T-helper 2 cell treated with Interferon-gamma antibody and Interleukin-4, amounts not matched to agents 100 ng/mL and 5 ng/mL, for 36 hours (primary cell): ENCODE measurements around the gene SMIM23. TPM values are rescaled to one million over a fixed set of nuclear protein-coding genes. Genes with fewer than 3 reads are reported as not detected.

Source experiments
- intact Hi-C: fragments of 100-400 bp; cut with micrococcal nuclease; formaldehyde crosslinking; loops from one replicate; pipeline ENCODE4 v1.15.1; 2023
- total RNA-seq: library from RNA; stranded (reverse); gene quantifications from 2 replicates; pipeline ENCODE4 v1.2.3, GENCODE V29; 2022

SMIM23 gene
- not detected in 2 replicates for total RNA-seq

DNA sequence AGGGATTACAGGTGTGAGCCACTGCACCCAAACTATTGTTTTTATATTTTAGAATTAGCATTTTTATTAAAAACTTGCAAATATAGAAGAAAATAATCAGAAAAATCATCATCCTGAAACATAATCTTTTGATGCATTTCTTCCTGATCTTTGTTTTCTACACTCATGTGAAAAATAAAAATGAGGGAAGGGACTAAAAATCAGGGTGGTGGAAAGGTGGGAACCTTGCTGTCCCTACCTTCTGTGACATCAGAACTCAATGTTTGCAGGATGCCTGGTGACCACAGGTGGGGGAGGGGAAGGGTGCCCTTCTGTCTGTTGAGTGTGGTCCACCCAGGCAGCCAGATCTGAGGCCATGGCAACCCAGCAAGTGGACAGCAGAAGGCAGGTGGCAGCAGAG is at the start of gene SMIM23:
SMIM23 (plus strand) TSS at position 301 of the 400 bp plus-strand sequence; CDS start at position 356, 55 bp downstream.
- intact Hi-C loops = no loop called here

DNA sequence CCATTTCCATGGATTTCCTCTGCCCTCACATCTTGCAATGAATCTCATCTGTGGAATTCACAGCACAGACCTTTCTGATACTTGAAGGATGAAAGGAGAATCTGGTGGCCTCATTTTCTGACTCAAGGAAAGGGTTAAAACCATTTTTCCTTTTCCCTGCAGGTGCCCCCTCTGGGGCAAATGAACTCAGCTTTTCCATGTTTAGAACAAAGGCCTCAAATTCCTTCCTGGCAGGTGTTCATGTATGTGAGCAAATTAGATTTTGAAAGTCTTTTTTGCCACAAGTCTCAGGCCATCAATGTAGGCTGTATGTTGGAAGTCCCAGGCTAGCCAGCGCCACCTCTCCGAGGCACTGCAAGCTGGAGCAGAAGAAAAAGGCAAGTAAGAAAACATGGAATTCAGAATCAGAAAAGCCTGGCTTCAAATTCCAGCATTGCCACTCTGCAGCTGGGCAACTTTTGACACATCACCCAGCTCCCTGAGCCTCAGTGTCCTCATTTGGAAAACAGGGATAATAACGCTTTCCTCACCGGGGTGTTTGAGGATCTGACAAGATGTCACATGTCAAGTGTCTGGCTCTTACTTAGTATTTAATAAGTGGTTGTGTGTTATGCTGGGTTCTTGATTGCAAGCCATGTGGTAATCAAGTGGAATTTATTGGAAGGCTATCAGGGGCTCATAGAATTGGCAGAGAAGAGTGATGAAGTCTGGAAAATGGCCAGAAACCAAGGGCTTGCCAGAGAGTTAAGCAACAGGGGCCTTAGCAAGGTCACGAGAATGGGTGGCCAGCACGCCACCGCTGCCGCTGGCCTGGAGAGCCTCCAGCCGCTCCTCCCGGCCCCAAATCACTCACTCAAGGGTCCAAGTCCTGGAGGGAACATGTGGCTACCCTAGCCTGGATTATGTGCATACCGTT is 48.4 kb upstream of the SMIM23 start:
- intact Hi-C loops = no loop called here

DNA sequence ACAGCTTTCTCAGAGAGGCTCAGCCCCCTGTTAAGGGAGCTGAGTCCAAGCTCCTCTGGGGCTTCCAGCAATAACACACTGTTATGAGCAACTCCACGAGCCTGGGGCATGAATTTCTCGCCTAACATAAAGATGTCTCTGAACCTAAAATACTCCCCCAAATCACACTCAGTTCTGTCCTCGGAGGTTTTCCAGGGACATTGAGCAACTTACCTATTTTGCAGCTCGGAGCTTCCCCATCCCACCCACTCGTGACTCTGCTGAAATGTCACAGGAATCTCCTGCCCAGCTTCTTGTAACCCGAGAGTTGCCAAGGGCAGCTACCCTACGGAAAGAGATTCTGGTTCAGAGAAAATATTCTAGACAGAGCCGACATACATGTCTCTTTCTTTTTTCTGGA is 47.1 kb upstream of the SMIM23 start:
- intact Hi-C loops = no loop called here

DNA sequence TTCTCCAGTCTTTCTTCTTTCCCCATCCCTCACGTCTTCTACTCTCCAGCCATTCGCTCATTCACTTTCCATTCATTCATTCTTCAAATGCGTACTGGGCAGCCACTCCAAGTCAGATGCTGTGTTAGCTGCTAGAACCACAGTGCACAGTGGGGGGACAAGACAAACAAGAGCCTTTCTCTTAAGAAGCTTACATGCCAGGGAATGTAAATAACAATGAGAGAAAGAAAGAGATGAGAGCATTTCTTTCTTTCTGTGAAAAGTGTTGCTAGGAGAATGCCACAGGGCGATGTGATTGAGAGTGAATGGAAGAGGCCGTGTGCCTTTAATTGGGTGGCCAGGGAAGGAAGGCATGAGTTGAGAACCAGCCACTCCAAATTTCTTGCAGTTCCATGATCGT is 46.3 kb upstream of the SMIM23 start:
- intact Hi-C loops = no loop called here

DNA sequence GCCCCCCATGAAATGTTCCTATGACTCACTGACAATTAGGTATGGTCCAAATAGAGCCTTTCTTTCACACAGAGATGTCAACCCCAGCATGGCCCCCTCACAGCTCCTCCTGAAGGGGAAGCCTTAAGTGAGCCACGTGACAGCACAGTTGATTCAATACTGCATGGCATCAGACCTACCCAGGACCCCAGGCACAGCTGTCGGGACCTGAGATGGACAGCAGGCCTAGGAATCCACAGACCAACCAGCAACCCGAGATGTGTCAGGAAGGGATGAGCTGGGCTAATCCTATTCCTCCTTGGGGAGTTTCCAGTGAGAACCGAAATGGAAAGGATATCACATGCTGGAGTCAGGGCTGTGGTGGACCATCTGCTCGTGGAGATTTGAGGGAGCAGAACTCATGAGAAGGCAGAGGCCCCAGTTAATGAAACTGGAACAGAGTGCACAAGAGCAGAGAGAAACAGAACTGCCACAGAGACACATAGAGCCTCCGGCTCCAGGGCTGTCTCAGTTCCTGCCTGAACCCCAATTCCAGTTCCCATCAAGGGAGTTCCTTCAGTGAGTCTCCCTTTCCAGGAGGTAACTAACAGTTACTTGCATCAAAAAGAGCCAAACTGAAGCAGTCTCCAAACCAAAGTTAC is 42.1 kb upstream of the SMIM23 start:
- intact Hi-C loops = no loop called here

DNA sequence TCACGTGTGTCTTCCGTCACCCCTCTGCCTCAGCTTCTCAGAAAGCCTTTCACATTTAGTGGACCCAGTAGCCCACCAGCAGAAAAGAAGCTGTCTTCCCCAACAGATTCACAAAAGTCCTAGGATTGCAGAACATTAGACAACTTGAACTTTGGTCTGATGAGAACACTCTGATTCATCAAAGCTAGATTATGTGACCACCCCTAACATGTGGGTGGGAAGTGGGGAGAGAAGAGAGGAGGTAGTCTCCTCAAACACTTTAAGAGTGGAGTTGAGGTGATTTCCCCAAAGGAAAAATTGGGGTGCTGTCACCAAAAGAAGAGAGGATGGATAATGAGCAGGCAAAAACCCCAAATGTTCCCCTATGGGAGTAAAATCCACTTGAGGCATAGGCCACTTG is 41.4 kb upstream of the SMIM23 start:
- intact Hi-C loops = no loop called here

DNA sequence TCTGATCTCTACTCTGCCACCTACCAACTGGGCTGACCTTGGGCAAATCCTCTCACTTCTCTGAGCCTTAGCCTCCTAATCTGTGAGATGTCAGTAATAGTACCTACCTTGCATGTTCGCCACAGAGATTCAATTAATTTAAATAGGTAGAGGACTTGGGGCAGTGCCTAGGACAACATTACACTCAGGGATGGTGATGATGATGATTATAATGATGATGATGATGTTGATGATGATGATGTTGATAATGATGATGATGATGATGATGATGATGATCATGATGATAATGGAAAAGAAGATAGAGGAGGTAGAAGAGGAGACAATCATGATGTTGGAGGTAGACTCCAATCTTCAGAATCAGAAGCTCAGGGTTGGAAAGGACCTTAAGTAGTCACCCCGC is 40.7 kb upstream of the SMIM23 start:
- intact Hi-C loops = no loop called here

DNA sequence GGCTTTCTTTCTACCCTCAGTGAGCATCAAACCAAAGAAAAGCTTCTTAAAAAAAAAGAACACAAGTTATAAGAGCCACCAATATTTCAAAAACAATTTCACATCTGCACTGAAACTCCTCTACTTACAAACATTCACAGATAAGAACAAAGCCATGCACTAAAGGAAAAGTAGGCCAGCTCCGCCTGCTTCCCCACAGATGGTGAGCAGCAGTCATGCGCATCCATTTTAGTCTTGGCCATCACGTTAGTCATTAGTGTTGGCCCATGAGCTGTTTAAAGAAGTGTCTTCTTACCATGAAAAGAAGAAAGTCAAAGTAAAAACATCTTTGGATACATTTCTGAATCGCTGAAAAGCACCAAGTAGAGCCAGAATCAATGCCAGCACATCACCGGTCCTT is 40.0 kb upstream of the SMIM23 start:
- intact Hi-C loops = no loop called here

DNA sequence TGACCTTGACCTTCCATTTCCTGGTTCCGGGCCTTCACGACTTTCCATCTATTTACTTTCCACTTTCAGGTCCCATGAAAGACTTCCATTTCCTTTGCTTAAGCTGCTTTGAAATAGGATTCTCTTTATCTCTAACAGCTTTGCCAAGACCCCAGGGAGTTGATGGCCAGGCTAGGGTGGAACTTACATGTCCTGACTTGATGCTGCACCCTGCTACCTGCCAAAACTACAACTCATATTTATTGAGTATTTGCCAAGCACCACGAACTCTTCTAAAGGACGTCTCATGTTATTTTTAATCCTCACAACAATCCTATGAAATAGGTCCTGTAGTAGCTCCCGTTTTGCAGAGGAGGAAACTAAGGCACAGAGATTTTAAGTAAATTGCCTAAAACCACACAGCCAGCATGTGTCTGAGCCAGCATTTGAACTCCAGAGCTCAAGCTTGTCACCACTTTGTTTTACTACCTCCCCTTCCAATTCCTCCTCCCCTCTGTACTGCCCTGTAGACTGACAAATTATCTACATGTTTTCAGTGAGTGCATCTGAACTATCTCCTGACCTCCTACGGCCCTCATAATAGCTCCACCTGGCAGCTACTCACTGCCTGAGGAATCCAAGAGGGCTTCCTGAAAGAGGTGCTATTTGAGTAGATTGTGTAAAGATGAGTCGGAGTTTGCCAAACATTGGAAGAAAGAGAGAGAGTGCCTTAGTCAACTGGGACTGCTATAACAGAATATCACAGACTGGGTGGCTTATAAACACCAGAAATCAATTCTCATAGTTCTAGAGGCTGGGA is 38.4 kb upstream of the SMIM23 start:
- intact Hi-C loops = no loop called here

DNA sequence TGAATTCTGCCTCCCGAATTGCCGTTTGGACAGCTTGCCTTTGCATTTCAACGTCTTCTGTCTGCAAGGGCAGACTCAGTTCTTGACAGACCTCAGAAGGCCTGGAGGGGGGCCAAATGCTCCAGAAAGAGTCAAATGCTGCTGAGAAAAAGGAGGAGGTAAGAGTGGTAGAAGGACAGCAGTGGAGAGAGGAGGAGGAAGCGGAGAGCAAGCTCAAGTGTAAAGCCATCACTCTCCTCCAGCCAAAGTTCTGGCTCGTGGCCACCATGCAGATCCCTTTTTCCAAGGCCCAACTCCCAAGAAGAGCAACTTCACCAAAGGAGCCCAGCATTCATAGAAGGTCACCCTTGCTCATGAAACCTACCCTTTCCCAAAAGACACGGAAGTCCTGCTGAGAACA is 36.9 kb upstream of the SMIM23 start:
- intact Hi-C loops = no loop called here

DNA sequence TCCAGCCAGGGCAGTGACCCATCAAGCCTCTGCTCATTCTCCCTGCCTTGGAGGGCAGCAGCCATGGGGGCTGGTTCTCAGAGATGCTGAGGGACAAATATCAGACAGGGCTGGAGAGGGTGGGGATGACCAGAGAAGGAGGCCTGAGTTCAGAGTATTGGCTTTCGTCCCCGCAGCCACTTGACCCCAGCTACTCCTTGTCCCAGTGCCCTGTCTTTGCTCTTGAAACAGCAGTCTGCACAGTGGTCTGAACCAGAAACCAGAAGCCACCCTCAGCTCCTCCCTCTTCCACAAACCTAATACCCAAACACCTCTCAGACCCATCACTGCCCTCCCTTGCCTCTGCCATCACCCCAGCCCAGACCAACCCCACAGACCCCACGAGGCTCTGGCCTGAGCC is 36.3 kb upstream of the SMIM23 start:
- intact Hi-C loops = no loop called here

DNA sequence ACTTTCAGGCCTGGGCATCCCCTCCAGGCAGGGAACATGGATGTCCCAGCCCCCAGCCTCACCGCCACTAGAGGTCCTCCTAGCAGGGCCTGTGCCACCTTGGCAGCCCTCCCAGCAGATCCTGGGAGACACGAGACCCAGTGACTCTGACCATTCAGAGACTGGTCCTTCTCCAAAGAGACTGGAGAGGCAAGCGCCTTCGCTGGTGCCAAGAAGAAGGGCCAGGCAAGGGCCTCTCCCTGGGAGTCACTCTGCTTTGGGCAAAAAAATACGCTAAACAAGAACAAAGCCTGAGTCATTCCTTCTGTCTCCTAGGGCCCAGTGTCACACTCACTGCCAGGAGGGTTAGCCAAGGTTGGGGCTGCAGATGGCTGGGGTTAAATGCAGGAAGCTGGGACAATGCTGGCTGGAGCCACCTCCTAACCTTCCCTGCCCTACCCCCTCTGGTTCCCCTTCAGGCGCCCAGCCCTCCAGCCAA is 35.3 kb upstream of the SMIM23 start:
- intact Hi-C loops = no loop called here

DNA sequence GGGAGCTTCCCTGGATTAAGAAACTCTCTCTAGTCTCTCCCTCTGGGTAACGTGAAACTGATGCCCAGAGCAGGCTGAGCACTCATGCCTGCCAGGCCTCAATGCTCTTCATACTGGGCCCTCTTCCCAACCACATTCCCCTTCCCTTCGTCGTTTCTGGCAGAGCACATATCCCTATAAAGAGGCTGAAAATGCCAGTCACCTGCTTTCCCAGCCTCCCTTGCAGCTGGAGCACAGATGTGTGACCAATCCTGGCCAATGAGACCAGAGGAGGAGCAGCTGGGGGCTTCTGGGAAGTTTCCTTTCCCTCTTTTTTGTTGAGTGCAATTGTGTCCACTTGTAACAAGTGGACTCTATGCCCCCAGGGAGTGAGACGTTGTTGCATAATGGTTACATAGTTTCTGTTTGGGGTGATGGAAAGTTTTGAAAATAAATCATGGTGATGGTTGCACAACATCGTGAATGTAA is 30.2 kb upstream of the SMIM23 start:
- intact Hi-C loops = no loop called here

DNA sequence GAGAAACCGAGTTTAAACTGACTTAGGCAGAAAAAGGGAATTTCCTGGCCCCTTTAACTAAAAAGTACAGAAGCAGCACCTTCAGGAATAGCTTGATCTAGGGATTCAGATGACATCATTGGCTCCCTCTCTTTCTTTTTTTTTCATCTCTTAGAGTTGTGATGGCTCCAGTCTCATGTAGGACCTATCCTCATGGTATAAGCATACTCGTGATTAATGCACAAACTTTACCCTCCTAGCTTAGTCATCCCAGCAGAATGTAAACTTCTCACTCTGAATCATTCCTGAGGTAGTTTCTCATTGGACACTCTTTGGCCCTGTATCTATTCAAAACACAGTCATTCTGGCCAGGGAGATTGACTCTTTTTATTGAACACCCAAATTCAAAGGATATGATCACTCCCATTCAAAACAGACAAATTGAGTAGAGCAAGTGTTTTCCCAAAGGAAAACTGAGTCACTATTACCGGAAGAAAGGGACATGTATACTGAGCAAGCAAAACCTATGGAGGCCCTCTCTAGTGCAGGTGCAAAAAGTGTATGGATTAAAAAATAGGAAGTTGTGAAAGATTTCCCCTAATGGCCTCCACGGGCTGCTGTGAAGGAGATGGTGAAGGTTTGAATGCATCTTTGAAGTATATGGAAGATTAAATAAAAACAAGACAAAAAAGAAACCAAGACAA is 27.6 kb upstream of the SMIM23 start:
- intact Hi-C loops = no loop called here

DNA sequence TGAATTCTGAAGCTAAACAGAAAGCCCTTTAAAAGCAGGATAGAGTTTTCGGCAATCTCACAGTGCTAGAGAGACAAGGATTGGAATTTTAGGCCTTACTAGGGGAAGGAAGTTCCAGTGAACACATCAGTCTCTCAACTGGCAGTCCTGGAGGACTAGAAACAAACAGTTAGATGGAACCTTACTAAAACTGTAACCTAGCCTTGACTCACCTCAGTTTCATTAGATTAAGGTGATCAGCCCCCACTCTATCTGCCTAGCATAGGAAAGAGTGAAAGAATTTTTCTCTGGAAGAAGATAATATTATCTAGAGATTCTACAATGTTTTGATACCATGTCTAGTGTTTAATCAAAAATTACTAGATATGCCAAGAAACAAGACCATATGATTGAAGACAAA is 25.8 kb upstream of the SMIM23 start:
- intact Hi-C loops = no loop called here

DNA sequence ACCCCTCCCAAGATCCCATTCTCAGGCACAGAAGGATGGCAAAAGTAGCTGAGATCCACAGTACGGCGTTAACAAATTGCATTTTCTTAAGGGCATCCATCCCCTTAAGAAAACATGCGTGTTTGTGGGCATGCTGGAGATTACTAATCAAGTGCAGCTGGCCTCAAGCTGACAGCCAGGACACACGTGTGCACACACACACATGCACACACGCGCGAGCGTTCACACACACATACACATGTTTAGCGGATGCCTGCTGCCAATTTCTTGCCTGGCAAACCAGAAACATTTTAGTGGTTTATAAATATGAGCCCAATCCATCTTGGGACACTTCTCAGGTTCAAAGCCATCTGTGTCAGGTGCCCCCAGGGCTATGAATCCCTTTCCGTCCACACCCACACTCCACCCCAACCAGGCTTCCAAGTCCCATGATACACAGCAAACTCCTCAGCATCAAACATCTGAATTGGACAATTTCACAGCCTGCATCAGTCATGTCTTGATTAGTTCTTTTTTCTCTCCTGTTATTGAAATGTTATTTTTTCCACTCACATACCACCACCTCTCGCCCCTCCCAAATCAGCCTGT is 23.5 kb upstream of the SMIM23 start:
- intact Hi-C loops = no loop called here

DNA sequence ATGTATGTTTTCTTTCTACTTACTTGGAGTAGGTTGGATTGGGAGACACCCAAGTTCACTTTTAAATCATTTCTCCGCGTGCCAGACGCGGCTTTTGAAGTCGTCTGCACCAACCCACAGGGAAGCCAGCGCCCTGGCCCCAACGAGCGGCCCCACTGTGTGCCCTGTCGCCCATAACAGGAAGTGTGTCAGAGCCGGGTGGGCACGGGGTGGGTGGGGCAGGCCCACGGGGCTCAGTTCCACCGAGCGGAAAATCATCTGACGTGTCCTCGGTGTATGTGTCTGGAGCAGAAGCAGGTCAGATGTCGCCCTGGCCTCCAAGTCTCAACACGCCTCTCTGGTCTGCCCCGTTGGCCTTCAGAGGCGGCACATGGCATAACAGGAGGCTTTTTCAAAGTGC is 22.7 kb upstream of the SMIM23 start:
- intact Hi-C loops = no loop called here

DNA sequence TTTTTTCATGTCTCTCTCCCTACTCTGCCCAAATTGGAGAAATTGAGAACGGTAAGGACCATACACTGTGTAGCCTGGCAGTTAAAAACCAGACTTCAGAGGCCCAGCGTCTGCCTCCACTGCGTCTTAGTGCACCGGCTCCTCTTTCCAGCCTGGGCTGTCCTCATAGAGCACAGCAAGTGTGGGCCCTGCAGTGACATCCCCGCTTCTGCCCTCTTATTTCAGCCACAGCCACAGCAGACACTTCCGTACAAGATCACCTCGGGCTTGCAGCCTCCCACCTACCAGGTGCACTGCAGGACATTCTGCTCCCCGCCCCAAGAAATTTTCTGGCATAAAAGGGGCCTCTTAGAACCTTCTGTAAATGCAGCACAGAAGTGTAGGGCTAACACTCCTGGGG is 21.4 kb upstream of the SMIM23 start:
- intact Hi-C loops = no loop called here

DNA sequence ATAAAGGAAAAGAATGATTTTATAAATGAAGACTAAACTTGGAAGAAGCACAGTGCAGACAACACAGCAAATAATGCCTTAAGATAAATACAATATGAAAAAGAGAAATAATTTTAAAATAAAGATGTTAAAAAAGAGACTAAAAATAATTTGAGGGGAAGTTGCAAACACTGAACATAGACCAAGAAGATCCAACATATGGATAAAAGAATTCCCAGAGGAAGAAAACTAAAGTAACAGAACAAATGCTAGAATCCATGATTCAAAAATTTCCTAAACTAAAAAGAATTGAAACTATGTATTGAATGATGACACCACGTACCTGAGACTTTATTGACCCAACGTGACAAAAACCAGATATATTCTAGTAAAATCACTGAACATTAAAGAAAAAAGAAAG is 18.7 kb upstream of the SMIM23 start:
- intact Hi-C loops = no loop called here

DNA sequence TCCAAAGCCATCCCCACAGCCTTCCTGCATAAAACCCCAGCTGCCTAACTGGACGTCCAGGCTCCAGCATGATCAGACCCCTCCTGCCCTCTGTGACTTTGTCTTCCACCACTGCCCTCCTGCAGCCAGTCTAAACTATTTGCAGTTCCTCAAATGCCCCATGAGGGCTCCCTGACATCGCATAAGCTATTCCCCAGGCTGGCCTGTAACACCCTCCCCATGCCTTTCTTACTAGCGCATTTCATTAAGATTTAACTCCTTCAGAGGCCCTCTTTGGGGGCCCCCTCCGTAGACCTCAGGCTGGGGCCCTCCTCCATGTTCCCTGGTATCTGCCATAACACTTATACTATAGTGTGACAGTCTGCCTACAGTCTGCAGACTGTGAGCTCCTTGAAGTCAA is 15.5 kb upstream of the SMIM23 start:
- intact Hi-C loops = no loop called here

DNA sequence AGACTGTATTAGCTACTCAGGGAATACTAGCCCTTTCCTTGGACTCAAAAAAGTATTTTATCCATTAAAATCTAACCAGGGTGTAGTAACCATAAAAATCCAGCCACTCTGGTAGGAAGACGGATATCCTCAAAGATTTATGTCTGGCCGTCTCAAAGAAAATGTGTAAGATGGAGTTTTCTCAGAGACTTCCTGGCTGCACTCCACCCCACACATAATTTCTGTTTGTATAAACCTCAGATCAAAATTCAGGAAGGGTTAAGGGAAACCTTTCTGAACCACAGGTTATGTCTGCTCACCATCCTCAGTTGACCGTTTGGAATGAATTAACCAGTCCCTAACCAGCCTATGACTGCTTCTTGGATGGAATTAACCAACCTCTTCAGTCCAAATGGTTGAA is 13.8 kb upstream of the SMIM23 start:
- intact Hi-C loops = no loop called here
